HCT116 (cell line): ENCODE measurements around the gene NFASC. TPM values are rescaled to one million over a fixed set of nuclear protein-coding genes. Genes with fewer than 3 reads are reported as not detected.

Source experiments
- ATAC-seq: fragments of 200-7000 bp; cut with Tn5 transposase; 2 replicates; pipeline ENCODE4 v1.9.1; 2020; ENCODE audit warnings: mild to moderate bottlenecking, moderate library complexity
- BruUV-seq: library from RNA; stranded (reverse); fragments of 400-500 nt; replicated peaks from 2 replicates; lab custom pipeline; 2021; lab: Mats Ljungman, UMichigan
- CTCF ChIA-PET: fragments of 300-600 bp; sonication (Branson Sonifier 250); formaldehyde crosslinking; loops from one replicate; lab custom pipeline; 2021; ENCODE audit warnings: antibody characterized with exemption; lab: Charles Lee
- POLR2A ChIA-PET: fragments of 300-600, 350-600 bp; sonication (Branson Sonifier 250); formaldehyde crosslinking; loops from one replicate; lab custom pipeline; 2021; ENCODE audit warnings: antibody characterized with exemption; lab: Charles Lee
- RAD21 ChIA-PET, 2 experiments: fragments of 300-600 bp; sonication (Branson Sonifier 250); formaldehyde crosslinking; loops; one replicate each; lab custom pipeline; 2023; ENCODE audit warnings: low total read pairs in 2 of 2; ENCODE audit not compliant: uncharacterized antibody in 2 of 2, unreplicated experiment in 2 of 2, low non-redundant PET in 1 of 2; lab: Charles Lee
- DNase-seq: peaks from one replicate; pipeline ENCODE4 v3.0.0-alpha.2; 2010; ENCODE audit warnings: low read depth, low spot score
- H2AFZ ChIP-seq: fragments of 200-600 bp; shearing (Covaris generic), sonication (generic); 2 replicates; pipeline ENCODE4 v1.6.1; 2017; ENCODE audit warnings: low read depth, mixed run types, mixed read lengths, antibody characterized with exemption, low read length; ENCODE audit not compliant: poor library complexity, severe bottlenecking
- H3K27ac ChIP-seq: 2 replicates; pipeline ENCODE4 v1.5.1; 2012; ENCODE audit warnings: low read depth, low read length
- H3K27me3 ChIP-seq: fragments of 200-600 bp; sonication (generic); 2 replicates; pipeline ENCODE4 v1.6.1; 2016; ENCODE audit warnings: mixed run types, low read length, mixed read lengths; ENCODE audit not compliant: insufficient read depth
- H3K36me3 ChIP-seq, 2 experiments: fragments of 200-500 bp in 1 of 2; fragments of 200-600 bp in 1 of 2; sonication (Bioruptor generic) in 1 of 2; sonication (generic) in 1 of 2; 2 replicates each; pipeline versions ENCODE4 v1.5.1 to v1.6.1; 2014 to 2016; ENCODE audit warnings: low read length in 2 of 2, inconsistent platforms in 1 of 2, mixed read lengths in 1 of 2, mixed run types in 1 of 2; ENCODE audit not compliant: insufficient read depth in 2 of 2, control insufficient read depth in 1 of 2
- H3K4me1 ChIP-seq, 2 experiments: fragments of 200-600 bp in 1 of 2; sonication (generic) in 1 of 2; 2 replicates each; pipeline versions ENCODE4 v1.5.1 to v1.6.1; 2012 to 2017; ENCODE audit warnings: low read length in 2 of 2, inconsistent platforms in 1 of 2, mild to moderate bottlenecking in 1 of 2, mixed read lengths in 1 of 2, mixed run types in 1 of 2, moderate library complexity in 1 of 2; ENCODE audit not compliant: insufficient read depth in 2 of 2, control insufficient read depth in 1 of 2
- H3K4me2 ChIP-seq: fragments of 200-600 bp; sonication (generic); 2 replicates; pipeline ENCODE4 v1.6.1; 2017; ENCODE audit warnings: mixed run types, low read length, mixed read lengths
- H3K4me3 ChIP-seq, 2 experiments: fragments of 200-600 bp in 1 of 2; sonication (generic) in 1 of 2; replicated peaks in 1 of 2; 2 replicates each; pipeline ENCODE4 v1.5.1; 2011 to 2016; ENCODE audit warnings: low read length in 2 of 2, control low read depth in 1 of 2, low read depth in 1 of 2, mild to moderate bottlenecking in 1 of 2, mixed read lengths in 1 of 2, mixed run types in 1 of 2
- H3K79me2 ChIP-seq: fragments of 200-600 bp; sonication (generic); 2 replicates; pipeline ENCODE4 v1.6.1; 2017; ENCODE audit warnings: mild to moderate bottlenecking, mixed run types, low read length, moderate library complexity, mixed read lengths; ENCODE audit not compliant: insufficient read depth
- H3K9ac ChIP-seq: fragments of 200-600 bp; sonication (generic); 2 replicates; pipeline ENCODE4 v1.6.1; 2016; ENCODE audit warnings: low read length, mixed read lengths
- H3K9me2 ChIP-seq: fragments of 200-600 bp; sonication (generic), shearing (Covaris generic); 2 replicates; pipeline ENCODE4 v1.6.1; 2017; ENCODE audit warnings: mixed run types, mild to moderate bottlenecking, moderate library complexity; ENCODE audit not compliant: insufficient read depth
- H3K9me3 ChIP-seq, 2 experiments: fragments of 200-500 bp in 1 of 2; fragments of 200-600 bp in 1 of 2; sonication (Bioruptor generic) in 1 of 2; sonication (generic) in 1 of 2; 2 replicates each; pipeline ENCODE4 v1.6.1; 2014 to 2017; ENCODE audit warnings: low read length in 2 of 2, mixed read lengths in 2 of 2, inconsistent platforms in 1 of 2, low read depth in 1 of 2, mild to moderate bottlenecking in 1 of 2, mixed run types in 1 of 2, moderate library complexity in 1 of 2; ENCODE audit not compliant: control insufficient read depth in 1 of 2, insufficient read depth in 1 of 2
- H4K20me1 ChIP-seq: fragments of 200-600 bp; sonication (generic), shearing (Covaris generic); 2 replicates; pipeline ENCODE4 v1.6.1; 2017; ENCODE audit warnings: mixed run types, mild to moderate bottlenecking, moderate library complexity; ENCODE audit not compliant: insufficient read depth
- ATF3 ChIP-seq: IDR thresholded peaks from 2 replicates; pipeline ENCODE4 v1.6.1; 2012
- CBX3 ChIP-seq: IDR thresholded peaks from 2 replicates; pipeline ENCODE4 v1.6.1; 2012; ENCODE audit warnings: low read depth
- CEBPB ChIP-seq: IDR thresholded peaks from 2 replicates; pipeline ENCODE4 v1.6.1; 2012; ENCODE audit warnings: low read depth
- CTCF ChIP-seq, 3 experiments: fragments of 200-600 bp in 1 of 3; sonication (generic) in 1 of 3; IDR thresholded peaks in 2 of 3; conservative IDR thresholded peaks in 1 of 3; 2 replicates each; pipeline ENCODE4 v1.5.1; 2012 to 2017; ENCODE audit warnings: low read depth in 2 of 3, low read length in 2 of 3, antibody characterized with exemption in 1 of 3, borderline replicate concordance in 1 of 3, control low read depth in 1 of 3, mild to moderate bottlenecking in 1 of 3, mixed read lengths in 1 of 3, mixed run types in 1 of 3, moderate library complexity in 1 of 3; ENCODE audit not compliant: insufficient read depth in 1 of 3
- EGR1 ChIP-seq: IDR thresholded peaks from 2 replicates; pipeline ENCODE4 v1.6.1; 2012; ENCODE audit warnings: low read depth
- EZH2 ChIP-seq: fragments of 200-600 bp; sonication (generic); IDR thresholded peaks from 2 replicates; pipeline ENCODE4 v1.6.1; 2017; ENCODE audit warnings: antibody characterized with exemption, mixed run types
- FOSL1 ChIP-seq: IDR thresholded peaks from 2 replicates; pipeline ENCODE4 v1.6.1; 2012; ENCODE audit warnings: low read depth
- JUND ChIP-seq: IDR thresholded peaks from 2 replicates; pipeline ENCODE4 v1.6.1; 2012
- POLR2A ChIP-seq: IDR thresholded peaks from 2 replicates; pipeline ENCODE4 v1.7.0; 2011; ENCODE audit warnings: borderline replicate concordance; ENCODE audit not compliant: insufficient read depth, insufficient read length; ENCODE audit errors: extremely low read depth
- POLR2AphosphoS5 ChIP-seq: IDR thresholded peaks from 2 replicates; pipeline ENCODE4 v1.6.1; 2011; ENCODE audit warnings: mild to moderate bottlenecking, low read depth, low read length, moderate library complexity
- RAD21 ChIP-seq: IDR thresholded peaks from 2 replicates; pipeline ENCODE4 v1.6.1; 2012; ENCODE audit warnings: low read depth, mild to moderate bottlenecking
- SRF ChIP-seq: IDR thresholded peaks from 2 replicates; pipeline ENCODE4 v1.6.1; 2012; ENCODE audit warnings: low read depth
- YY1 ChIP-seq: IDR thresholded peaks from 2 replicates; pipeline ENCODE4 v1.6.1; 2011; ENCODE audit warnings: low read length, low read depth, moderate library complexity, mild to moderate bottlenecking; ENCODE audit not compliant: insufficient replicate concordance; ENCODE audit errors: extremely low read depth
- ZBTB33 ChIP-seq: IDR thresholded peaks from 2 replicates; pipeline ENCODE4 v1.6.1; 2011; ENCODE audit warnings: mild to moderate bottlenecking, low read length, moderate library complexity; ENCODE audit not compliant: insufficient replicate concordance; ENCODE audit errors: extremely low read depth
- ZFX ChIP-seq: fragments of 450-650 bp; IDR thresholded peaks from 2 replicates; pipeline ENCODE4 v1.6.1; 2017
- ZNF274 ChIP-seq: fragments of 200-500 bp; sonication (Bioruptor generic); IDR thresholded peaks from 2 replicates; pipeline ENCODE4 v1.6.1; 2014; ENCODE audit warnings: mild to moderate bottlenecking, low read depth, low read length, inconsistent platforms
- intact Hi-C: fragments of 100-400 bp; cut with micrococcal nuclease; formaldehyde crosslinking; loops from 2 replicates; pipeline ENCODE4 v1.10.0; 2022
- total RNA-seq: library from RNA; stranded (reverse); gene quantifications from one replicate; pipeline ENCODE4 v1.2.1, GENCODE V29; 2021; ENCODE audit not compliant: unreplicated experiment

Gene NFASC
- total RNA-seq, 1 experiment from 2014 or later = 0.57 TPM

GRCh38 chr1:205072286-205072685, 201.6 kb downstream of the NFASC start:
- H3K9me2 ChIP-seq = no peaks in the 10 kb centered on the region
- no peak for DNase-seq
- H3K79me2 ChIP-seq = no peaks in the 10 kb centered on the region
- no peak overlapping the region for H3K4me2 ChIP-seq
- no TSS peak for BruUV-seq
- H3K9me3 ChIP-seq = no peaks in the 10 kb centered on the region
- POLR2A ChIA-PET = no interaction called here
- H3K9ac ChIP-seq = no peak overlapping the region
- no peaks in the 10 kb centered on the region for H3K4me1 ChIP-seq
- no peak for ATAC-seq
- H3K4me3 ChIP-seq = no peak overlapping the region
- no peak overlapping the region for H3K27ac ChIP-seq
- no peaks in the 10 kb centered on the region for H3K27me3 ChIP-seq
- no peaks in the 10 kb centered on the region for H3K36me3 ChIP-seq
- RAD21 ChIA-PET = no interaction called here
- no peaks in the 10 kb centered on the region for H4K20me1 ChIP-seq
- CTCF ChIA-PET = interaction anchor here (0.6 kb wide), 1 partner anchor 11 kb away, joined by 3 read pairs; no protein-coding TSS in a partner anchor
- no peak for TF ChIP-seq FOSL1
- no peak for TF ChIP-seq SRF
- no peak for TF ChIP-seq YY1
- no peak for TF ChIP-seq ZBTB33
- no peak for TF ChIP-seq CEBPB
- no peak for TF ChIP-seq POLR2A
- no peak for TF ChIP-seq ZFX
- TF ChIP-seq EZH2 = no peak
- no peak for TF ChIP-seq CTCF (IDR thresholded peaks at IDR 0.05 in 2 of 3, conservative IDR thresholded peaks at IDR 0.05 in 1 of 3; ENCODE audit: borderline replicate concordance in 1 of 3, insufficient read depth in 1 of 3, low read depth in 2 of 3, low read length in 2 of 3)
- TF ChIP-seq ZNF274 = no peak
- TF ChIP-seq ATF3 = no peak
- TF ChIP-seq CBX3 = no peak
- TF ChIP-seq EGR1 = no peak
- no peak for TF ChIP-seq JUND
- TF ChIP-seq POLR2AphosphoS5 = no peak
- TF ChIP-seq RAD21 = no peak
- TF ChIP-seq, all 23 proteins: peak for 0
- intact Hi-C loops = no loop called here
- no peak overlapping the region for H2AFZ ChIP-seq

Other genes with a start within 250 kb of the NFASC start
- gene LRRN2, start 185.1 kb upstream of the NFASC start, total RNA-seq = 3.2 TPM
- gene CNTN2, start 172.3 kb downstream of the NFASC start, total RNA-seq = 0.15 TPM
- gene TMEM81, start 213.6 kb downstream of the NFASC start, total RNA-seq = 4.9 TPM